DMS 273 (cell line): ENCODE measurements around the gene ST8SIA2.
A peak's percentile ranks its signal among the peaks of the same experiment; 100 is the strongest.

Experiments used
- DNase-seq: peaks from one replicate; lab custom pipeline; 2025; ENCODE audit not compliant: unreplicated experiment; lab: John Stamatoyannopoulos, UW

ST8SIA2 gene

DNA sequence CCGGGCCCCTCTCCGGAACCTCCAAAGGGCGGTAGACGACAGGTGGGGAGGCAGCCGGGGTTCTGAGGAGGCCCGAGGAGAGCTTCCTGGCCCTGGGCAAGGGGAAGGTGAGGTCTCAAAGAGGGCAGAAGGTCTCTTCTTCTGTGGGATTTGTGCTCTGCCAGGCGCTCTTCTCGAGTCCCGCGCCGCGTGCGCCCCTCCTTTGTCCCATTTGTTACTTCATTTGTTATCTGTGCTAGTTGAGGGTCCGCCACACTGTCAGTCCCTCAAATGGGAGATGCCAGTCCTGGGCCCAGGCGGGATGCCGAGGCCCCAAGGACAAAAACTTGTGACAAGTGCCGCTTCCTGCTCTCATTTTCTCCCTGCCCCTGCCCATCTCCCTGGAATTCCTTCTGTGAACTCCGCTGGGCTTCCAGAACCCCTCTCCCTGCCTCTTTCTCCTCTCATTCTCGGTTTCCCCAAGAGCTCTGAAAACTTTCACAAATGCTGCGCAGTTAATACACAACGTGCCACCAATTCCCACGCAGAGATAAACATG is 1.5 kb downstream of the ST8SIA2 start:
- no peak for DNase-seq

DNA sequence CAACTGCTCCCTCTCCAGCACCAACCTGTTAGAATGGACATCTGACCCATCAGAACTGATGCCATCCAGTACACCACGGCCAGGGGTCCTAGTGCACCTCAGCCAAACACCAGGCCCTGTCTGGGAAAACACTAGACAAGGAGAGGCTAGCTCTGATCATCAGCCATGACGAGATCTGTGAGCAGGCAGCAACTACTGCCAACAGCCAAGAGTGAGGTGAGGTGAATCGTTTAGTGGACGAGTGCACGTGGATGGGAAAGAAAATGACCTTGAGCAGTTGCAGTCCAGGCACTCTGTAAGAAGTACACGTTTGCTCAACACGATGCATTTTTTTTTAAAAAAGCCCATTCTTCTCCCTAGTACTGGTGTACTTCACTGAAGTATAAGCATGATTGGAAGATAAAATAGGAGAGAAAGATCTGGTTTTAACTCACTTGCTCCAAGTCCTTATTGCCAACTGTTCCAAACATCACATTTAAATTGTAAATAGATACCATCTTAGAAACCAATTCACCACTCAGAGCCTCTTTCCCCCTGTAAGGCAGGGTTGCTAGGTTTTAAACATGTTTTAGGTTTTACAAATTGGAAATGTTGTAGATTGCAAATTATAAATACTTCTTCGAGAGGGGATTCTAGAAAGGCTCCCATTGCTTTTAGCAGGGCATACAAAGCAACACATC is 5.7 kb downstream of the ST8SIA2 start:
- DNase-seq: no peak

DNA sequence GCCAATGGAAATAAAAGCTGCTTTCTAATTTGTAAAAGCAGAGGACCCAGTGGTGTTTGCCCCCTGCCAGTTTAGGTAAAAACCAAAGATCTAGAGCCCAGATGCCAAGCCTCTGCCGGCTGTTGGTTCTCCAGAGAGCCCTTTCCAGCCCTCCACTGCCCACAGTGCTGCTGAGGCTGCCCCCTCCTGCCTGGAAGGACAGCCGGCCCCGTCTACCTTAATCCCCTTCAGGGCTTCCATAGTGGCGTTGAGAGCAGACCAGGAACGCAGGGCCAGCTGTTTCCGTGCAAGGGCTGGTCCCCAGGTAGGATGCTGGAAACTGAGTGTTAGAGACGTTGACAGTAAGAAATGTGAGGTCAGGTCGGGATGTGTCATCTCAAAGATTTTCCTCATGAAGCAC is 6.9 kb downstream of the ST8SIA2 start:
- DNase-seq: no peak

DNA sequence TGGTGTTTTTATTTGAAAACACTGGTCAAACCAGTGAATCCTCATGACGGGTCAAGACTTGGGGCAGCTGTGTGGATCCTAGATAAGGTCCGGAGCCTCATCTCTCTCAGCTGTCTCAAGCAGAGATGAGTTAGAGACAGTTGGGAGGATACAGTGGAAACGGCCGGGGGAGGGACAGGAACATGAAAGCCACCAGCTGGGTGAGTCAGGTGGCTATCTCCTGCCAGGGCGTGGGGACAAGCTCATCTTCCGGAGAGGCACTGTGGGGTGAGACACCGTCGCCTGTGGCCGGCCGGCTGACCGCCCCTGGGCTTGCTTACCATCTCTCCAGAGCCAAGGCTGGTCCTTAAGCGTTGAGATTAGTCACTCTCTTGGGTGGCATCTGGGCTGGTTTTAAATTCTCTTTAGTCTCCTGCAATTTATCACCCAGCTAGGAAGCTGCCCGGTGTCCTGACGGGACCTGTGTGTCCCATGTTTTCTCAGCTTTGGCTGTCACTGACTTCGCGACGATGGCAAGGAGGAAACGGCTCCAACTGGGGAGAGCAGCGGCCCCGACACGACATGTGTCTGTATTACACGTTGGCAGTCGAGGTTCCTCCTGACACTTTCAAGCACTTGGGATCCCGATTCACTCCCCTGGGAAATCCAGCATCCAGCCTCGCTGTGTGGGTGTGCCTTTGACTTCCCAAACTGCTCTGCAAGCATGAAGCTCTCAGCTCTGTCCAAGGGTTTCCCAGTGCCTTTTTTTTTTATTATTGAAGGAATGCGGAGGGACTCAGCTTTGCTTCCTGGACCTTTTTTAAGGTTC is 7.5 kb downstream of the ST8SIA2 start:
- DNase-seq: no peak

DNA sequence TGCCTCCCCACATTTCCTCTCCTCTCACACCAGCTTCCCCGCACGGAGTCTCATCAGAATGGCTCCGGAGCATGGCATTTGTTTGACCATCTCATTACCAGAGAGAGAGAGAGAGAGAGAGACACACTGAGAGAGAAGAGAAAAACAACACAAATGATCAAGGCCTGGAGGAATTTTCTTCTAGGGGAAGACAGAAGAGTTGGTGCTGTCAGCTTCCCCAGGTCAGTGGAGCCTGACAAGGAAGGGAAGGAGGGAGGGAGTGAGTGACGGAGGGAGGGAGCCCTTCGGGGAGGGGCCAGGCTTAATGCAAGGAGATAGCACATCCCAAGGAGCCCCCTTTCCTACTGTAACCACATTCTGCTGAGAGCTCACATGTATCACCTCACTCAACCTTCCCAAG is 9.1 kb downstream of the ST8SIA2 start:
- DNase-seq: no peak

GRCh38 chr15:92405942-92406341 is 12.3 kb downstream of the ST8SIA2 start:
- no peak for DNase-seq

GRCh38 chr15:92407321-92407720 is 13.6 kb downstream of the ST8SIA2 start:
- DNase-seq: no peak

GRCh38 chr15:92407916-92408315 is 14.2 kb downstream of the ST8SIA2 start:
- DNase-seq: no peak

- DNase-seq: peak; percentile 18
Observed at GRCh38 chr15:92409006-92409405, 15.3 kb downstream of the ST8SIA2 start.

GRCh38 chr15:92409521-92409920 is 15.8 kb downstream of the ST8SIA2 start:
- DNase-seq: no peak

DNA sequence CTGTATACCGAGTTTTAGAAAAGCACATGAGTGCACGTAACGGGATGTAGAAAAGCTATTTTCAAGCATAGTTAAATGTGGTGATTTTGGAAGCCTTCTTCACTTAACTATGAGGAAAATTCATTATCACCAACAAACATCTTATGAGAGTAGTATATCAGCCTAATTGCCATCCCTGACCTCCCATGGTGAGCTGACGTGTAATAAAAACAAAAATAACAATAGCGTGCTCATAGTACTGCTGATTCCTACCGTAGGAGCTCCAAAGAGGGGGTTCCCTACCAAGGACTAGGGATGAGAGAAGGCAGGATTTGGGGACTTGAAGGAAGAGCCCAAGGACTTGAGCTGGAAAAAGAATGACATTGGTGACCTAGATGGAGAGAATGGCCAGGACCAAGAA is 16.9 kb downstream of the ST8SIA2 start:
- DNase-seq: no peak

- no peak for DNase-seq
Observed at GRCh38 chr15:92411256-92411655, 17.6 kb downstream of the ST8SIA2 start.

DNA sequence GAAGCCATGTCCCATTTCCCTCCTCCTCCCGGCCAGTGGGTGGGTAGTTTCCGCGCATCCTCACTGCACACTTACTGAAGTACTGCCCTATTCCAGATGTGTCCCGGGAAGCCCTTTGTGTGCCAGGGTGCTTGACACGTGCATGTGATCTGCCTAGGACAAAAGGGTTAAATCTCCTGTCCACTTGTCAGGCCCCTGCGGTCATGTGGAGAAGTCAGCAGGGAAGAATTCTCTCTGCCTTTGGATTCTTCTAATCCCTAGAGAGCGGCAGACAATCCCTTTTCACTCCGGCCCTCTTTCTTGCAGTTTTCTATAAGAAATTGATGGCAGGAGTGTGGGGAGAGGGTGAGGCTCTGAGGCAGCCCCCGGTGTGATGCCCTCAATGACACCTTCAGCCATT is 19.8 kb downstream of the ST8SIA2 start:
- no peak for DNase-seq

DNA sequence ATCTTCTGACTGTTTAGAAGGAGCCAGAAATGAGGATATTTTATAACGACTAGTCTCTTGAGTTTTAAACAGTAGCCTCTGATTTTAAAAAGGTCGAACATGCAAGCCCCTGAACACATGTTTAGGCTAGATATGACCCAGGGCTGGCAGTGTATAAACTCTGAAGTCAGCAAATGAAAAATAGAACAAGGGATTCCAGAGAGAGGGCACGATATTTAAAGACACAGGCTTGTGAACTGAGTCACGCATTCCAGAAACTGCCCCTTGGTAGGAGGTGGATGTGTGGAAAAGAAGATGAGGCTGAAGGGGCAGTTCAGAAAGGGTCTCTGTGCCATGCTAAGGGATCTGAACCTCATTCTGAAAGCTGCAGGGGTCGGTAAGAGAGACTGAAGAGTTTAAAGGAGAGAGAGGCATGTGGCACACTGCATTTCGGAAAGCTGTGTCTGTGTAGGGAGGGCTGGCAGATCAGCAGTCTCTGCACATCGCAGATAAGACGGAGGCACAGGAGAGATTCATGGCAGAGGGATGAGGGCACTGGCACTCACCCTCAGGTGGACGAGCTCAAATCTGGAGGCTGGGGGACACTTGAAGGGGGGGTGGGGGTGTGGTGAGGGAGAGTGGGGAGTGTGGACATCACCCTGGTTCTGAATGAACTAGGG is 22.1 kb downstream of the ST8SIA2 start:
- DNase-seq: no peak

DNA sequence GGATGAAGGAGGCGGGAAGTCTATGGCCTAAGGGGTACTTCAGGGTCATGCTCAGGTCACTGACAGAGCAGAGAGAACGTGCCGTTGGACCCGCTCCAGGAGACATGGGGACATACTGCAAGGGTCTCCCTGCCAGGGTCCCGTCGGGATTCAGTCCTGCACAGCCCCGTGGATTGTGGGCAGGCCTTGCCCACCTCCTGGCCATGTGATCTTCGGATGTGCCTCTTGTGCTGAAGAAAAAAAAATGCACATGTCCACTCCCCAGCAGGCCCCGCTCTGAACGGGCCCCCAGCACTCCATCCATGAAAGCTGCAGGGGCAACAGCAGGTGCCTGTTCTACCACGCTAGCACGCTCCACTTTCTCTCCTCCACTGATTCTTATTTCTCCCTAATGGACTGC is 22.9 kb downstream of the ST8SIA2 start:
- DNase-seq: no peak

DNA sequence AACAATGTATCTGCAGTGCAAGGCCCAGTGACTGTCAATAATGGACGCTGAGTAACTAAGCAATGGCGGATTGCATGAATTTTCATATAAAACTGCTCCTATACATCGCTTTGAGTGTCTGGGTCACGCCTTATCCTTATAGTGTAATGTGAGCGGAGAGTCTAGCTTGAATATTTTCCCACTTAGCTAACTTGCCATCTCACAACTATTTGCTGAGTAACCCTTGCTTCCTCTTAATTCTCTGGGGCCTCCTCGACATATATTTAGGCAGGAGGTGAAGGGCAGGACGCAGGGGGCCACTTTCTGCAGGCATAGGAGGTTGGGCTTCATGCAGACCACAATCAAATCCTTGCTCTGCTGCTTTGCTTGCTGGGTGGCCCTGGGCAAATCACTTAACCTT is 24.0 kb downstream of the ST8SIA2 start:
- no peak for DNase-seq

GRCh38 chr15:92418864-92419263 is 25.2 kb downstream of the ST8SIA2 start:
- DNase-seq: no peak

GRCh38 chr15:92421976-92422375 is 28.3 kb downstream of the ST8SIA2 start:
- no peak for DNase-seq

DNA sequence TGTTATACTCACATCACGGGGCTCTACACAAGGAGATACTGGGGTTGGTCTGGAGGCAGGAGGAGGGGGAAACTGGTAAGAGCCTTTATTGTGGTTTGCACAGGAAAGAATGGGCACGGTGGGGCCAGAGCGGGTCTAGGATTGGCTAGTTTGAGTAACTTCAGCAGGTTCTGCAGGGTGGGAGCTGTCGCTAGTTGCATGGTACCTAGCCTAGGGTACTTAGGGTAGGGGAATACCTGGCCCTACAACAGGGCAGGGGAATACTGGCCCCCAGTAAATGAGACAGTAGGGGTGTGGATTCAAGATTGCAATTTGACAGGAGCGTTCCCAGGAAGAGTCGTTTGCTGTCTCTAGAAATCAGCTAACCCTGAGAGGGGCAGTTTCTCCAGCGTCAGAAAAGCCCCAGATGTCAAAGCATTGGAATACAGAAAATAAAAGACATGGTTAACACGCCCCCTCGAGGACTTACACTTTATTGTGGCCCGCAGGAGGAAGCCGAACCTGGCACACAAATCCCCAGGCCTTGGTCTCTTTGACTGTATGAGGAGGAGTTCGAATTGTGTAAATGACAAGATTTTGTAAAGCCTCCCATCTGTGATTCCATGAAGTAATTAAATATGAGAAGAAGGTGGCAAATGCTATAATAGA is 32.0 kb downstream of the ST8SIA2 start:
- DNase-seq: no peak

- DNase-seq: peak; percentile 46
Observed at GRCh38 chr15:92429378-92430068, 35.8 kb downstream of the ST8SIA2 start.

DNA sequence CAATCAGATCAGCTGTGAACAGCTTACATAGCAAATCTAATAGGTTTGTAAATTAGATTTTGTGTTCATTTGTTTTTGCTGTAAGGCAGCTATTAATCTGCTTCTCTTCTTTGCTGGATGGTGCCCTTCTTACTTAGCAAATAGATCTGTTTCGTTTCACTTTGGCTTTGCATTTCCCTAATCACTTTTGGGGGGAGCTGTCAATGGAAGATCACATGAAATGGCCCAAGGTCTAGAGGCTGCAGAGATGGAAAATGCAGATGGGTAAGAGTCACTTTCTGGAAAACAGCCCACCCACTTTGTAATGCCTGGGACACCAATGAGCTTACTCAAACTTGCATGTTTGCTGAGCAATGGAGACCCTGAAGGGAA is 36.4 kb downstream of the ST8SIA2 start:
- DNase-seq: no peak
